Transverse colon (tissue), 4 donors: ENCODE results near the gene EXOC6.

Experiments used
- POLR2A ChIP-seq: fragments of 450-650 bp; IDR thresholded peaks from one replicate; pipeline ENCODE4 v1.6.1; 2016; ENCODE audit warnings: antibody characterized with exemption, mild to moderate bottlenecking, moderate library complexity
- POLR2AphosphoS5 ChIP-seq, 3 donors: sonication (generic); formaldehyde crosslinking; IDR thresholded peaks; one replicate each; pipeline ENCODE4 v1.6.1; 2016; ENCODE audit warnings: antibody characterized with exemption in 3 of 3
- TF ChIP-seq, protein P1 (sequence below), 5 experiments: fragments of 200-600 bp in 3 of 5; fragments of 450-650 bp in 2 of 5; sonication (generic) in 3 of 5; IDR thresholded peaks; 1 replicate in 2 of 5; 2 replicates in 3 of 5; pipeline ENCODE4 v1.5.1; 2016 to 2017; ENCODE audit warnings: antibody characterized with exemption in 5 of 5, inconsistent platforms in 3 of 5, mild to moderate bottlenecking in 2 of 5, moderate library complexity in 1 of 5

DNA sequence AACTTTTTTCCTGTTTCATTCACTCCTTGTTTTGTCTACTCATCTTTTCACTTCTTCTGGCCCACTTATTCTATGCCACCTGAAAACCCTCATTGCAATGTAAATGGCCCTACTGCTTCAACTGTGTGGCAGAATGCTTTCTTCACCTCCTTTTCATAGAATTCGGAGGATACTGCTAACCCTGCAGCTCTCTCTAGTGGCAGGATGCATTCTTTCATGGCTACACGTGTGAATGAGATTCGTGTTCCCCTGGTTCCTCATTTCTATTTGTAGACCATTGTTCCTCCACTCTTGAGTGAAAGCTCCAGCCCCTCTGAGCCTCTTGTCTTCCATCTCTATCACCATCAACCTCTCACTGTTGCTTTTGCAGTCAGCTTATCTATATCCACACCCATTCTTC, 191.4 kb downstream of the EXOC6 start:
- TF ChIP-seq, protein P1, sequence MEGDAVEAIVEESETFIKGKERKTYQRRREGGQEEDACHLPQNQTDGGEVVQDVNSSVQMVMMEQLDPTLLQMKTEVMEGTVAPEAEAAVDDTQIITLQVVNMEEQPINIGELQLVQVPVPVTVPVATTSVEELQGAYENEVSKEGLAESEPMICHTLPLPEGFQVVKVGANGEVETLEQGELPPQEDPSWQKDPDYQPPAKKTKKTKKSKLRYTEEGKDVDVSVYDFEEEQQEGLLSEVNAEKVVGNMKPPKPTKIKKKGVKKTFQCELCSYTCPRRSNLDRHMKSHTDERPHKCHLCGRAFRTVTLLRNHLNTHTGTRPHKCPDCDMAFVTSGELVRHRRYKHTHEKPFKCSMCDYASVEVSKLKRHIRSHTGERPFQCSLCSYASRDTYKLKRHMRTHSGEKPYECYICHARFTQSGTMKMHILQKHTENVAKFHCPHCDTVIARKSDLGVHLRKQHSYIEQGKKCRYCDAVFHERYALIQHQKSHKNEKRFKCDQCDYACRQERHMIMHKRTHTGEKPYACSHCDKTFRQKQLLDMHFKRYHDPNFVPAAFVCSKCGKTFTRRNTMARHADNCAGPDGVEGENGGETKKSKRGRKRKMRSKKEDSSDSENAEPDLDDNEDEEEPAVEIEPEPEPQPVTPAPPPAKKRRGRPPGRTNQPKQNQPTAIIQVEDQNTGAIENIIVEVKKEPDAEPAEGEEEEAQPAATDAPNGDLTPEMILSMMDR (IDR thresholded peaks at IDR 0.05) = peak in 4 of 5 experiments; percentile 24 to 41 (median 36)
- no peak for TF ChIP-seq POLR2A
- TF ChIP-seq POLR2AphosphoS5 (IDR thresholded peaks at IDR 0.05) = no peak
